OCI-LY3 (cell line): Measurements from ENCODE around the gene CABP5.

ENCODE experiments used
- H2AFZ ChIP-seq: fragments of 200-600, 300-600 bp; shearing (Covaris generic); 2 replicates; pipeline ENCODE4 v1.6.0; 2014; ENCODE audit warnings: antibody characterized with exemption, low read depth, low read length
- H3K27ac ChIP-seq: fragments of 200-600, 300-600 bp; sonication (generic); 2 replicates; pipeline ENCODE4 v1.5.1; 2014; ENCODE audit warnings: mild to moderate bottlenecking, low read length, moderate library complexity, mixed read lengths
- H3K27me3 ChIP-seq: fragments of 200-600, 300-600 bp; sonication (generic); 2 replicates; pipeline ENCODE4 v1.6.1; 2014; ENCODE audit warnings: low read depth, low read length, mixed read lengths
- H3K36me3 ChIP-seq: fragments of 200-600, 300-600 bp; sonication (generic); replicated peaks from 2 replicates; pipeline ENCODE3; 2014; ENCODE audit warnings: low read depth, low read length, mixed read lengths
- H3K4me1 ChIP-seq: fragments of 300-600, 200-600 bp; sonication (generic); 2 replicates; pipeline ENCODE4 v1.6.1; 2014; ENCODE audit warnings: low read length, mixed read lengths
- H3K4me2 ChIP-seq: fragments of 200-600, 300-600 bp; sonication (generic); 2 replicates; pipeline ENCODE4 v1.6.1; 2014; ENCODE audit warnings: low read length, mixed read lengths
- H3K4me3 ChIP-seq: fragments of 300-600, 200-600 bp; sonication (generic); 2 replicates; pipeline ENCODE4 v1.5.1; 2014; ENCODE audit warnings: antibody characterized with exemption, mild to moderate bottlenecking, low read length, moderate library complexity
- H3K79me2 ChIP-seq: fragments of 300-600, 200-600 bp; shearing (Covaris generic); 2 replicates; pipeline ENCODE4 v1.6.1; 2014; ENCODE audit warnings: mild to moderate bottlenecking, low read length, mixed read lengths
- H3K9ac ChIP-seq: fragments of 300-600, 200-600 bp; shearing (Covaris generic); 2 replicates; pipeline ENCODE4 v1.6.0; 2014; ENCODE audit warnings: mild to moderate bottlenecking, low read length, moderate library complexity
- H3K9me3 ChIP-seq: fragments of 200-600, 300-600 bp; shearing (Covaris generic); 2 replicates; pipeline ENCODE4 v1.6.1; 2014; ENCODE audit warnings: low read length, mixed read lengths; ENCODE audit not compliant: insufficient read depth
- H4K20me1 ChIP-seq: fragments of 200-600, 300-600 bp; sonication (generic); 2 replicates; pipeline ENCODE4 v1.6.1; 2016; ENCODE audit warnings: low read length, mixed read lengths; ENCODE audit not compliant: insufficient read depth
- EZH2phosphoT487 ChIP-seq: fragments of 200-600 bp; shearing (Covaris generic); IDR thresholded peaks from 2 replicates; pipeline ENCODE4 v1.6.1; 2018; ENCODE audit warnings: antibody characterized with exemption, mixed run types, low read depth
- TF ChIP-seq, protein P1 (sequence below): fragments of 200-600, 300-600 bp; sonication (generic); IDR thresholded peaks from 2 replicates; pipeline ENCODE4 v1.5.1; 2014; ENCODE audit warnings: antibody characterized with exemption, low read length, low read depth

The CABP5 gene

GRCh38 chr19:47991191-47991808 is 52.6 kb downstream of the CABP5 start:
- Histone ChIP-seq H3K36me3 (no peaks in the 10 kb centered on the region), H3K79me2 (no peaks in the 10 kb centered on the region), H2AFZ (no peak overlapping the region), H3K27me3 (peaks cover 19% of the 10 kb centered on the region), H3K9me3 (no peaks in the 10 kb centered on the region), H4K20me1 (no peaks in the 10 kb centered on the region), H3K27ac (no peak overlapping the region), H3K4me2 (no peak overlapping the region), H3K4me1 (no peaks in the 10 kb centered on the region), H3K9ac (no peak overlapping the region), H3K4me3 (no peak overlapping the region)
- TF ChIP-seq, protein P1, sequence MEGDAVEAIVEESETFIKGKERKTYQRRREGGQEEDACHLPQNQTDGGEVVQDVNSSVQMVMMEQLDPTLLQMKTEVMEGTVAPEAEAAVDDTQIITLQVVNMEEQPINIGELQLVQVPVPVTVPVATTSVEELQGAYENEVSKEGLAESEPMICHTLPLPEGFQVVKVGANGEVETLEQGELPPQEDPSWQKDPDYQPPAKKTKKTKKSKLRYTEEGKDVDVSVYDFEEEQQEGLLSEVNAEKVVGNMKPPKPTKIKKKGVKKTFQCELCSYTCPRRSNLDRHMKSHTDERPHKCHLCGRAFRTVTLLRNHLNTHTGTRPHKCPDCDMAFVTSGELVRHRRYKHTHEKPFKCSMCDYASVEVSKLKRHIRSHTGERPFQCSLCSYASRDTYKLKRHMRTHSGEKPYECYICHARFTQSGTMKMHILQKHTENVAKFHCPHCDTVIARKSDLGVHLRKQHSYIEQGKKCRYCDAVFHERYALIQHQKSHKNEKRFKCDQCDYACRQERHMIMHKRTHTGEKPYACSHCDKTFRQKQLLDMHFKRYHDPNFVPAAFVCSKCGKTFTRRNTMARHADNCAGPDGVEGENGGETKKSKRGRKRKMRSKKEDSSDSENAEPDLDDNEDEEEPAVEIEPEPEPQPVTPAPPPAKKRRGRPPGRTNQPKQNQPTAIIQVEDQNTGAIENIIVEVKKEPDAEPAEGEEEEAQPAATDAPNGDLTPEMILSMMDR, result no peak
- TF ChIP-seq EZH2phosphoT487, result no peak
